ENCODE data around the gene POU3F3. TPM values are rescaled to one million over a fixed set of nuclear protein-coding genes. Genes with fewer than 3 reads are reported as not detected.

Gene POU3F3
- total RNA-seq, 1 experiment from 2014 or later = not detected

GRCh38 chr2:104865096-104865470 is 11.2 kb downstream of the POU3F3 start:
- intact Hi-C loops (cut with micrococcal nuclease) = no loop called here
- POLR2A ChIA-PET = no interaction called here

More at GRCh38 chr2:104865096-104865470, 11.2 kb downstream of the POU3F3 start:
- no peaks in the 10 kb centered on the region for H3K79me2 ChIP-seq (ENCODE audit: insufficient read depth, low read length)
- no TSS peak for BruUV-seq (replicated peaks)
- H3K9me2 ChIP-seq (ENCODE audit: insufficient read depth) = no peaks in the 10 kb centered on the region
- DNase-seq (ENCODE audit: low read depth, low spot score) = no peak
- no peak for ATAC-seq
- H3K9me3 ChIP-seq (ENCODE audit: control insufficient read depth in 1 of 2, insufficient read depth in 1 of 2, low read depth in 1 of 2, low read length in 2 of 2) = no peaks in the 10 kb centered on the region
- H3K27me3 ChIP-seq (ENCODE audit: insufficient read depth, low read length) = no peaks in the 10 kb centered on the region
- no peaks in the 10 kb centered on the region for H3K36me3 ChIP-seq (ENCODE audit: control insufficient read depth in 1 of 2, insufficient read depth in 2 of 2, low read length in 2 of 2)
- H3K4me2 ChIP-seq (ENCODE audit: low read length) = no peak overlapping the region
- no peak overlapping the region for H3K27ac ChIP-seq (ENCODE audit: low read depth, low read length)
- no peak overlapping the region for H3K9ac ChIP-seq (ENCODE audit: low read length)
- TF ChIP-seq REST (IDR thresholded peaks at IDR 0.05; ENCODE audit: low read depth) (no peak), TCF7L2 (IDR thresholded peaks at IDR 0.05; ENCODE audit: borderline replicate concordance, extremely low read depth, insufficient read depth, insufficient read length) (no peak), YY1 (IDR thresholded peaks at IDR 0.05; ENCODE audit: extremely low read depth, insufficient replicate concordance, low read depth, low read length) (no peak), CBX3 (IDR thresholded peaks at IDR 0.05; ENCODE audit: low read depth) (no peak), ATF3 (IDR thresholded peaks at IDR 0.05) (no peak), EZH2phosphoT487 (IDR thresholded peaks at IDR 0.05; ENCODE audit: borderline replicate concordance) (no peak), MAX (IDR thresholded peaks at IDR 0.05) (no peak)
- ChIA-PET RAD21 (ENCODE audit: low non-redundant PET in 1 of 2, low total read pairs in 2 of 2, uncharacterized antibody in 2 of 2, unreplicated experiment in 2 of 2) (no interaction called here), CTCF (interaction anchor here (1.1 kb wide), 1 partner anchor 15 kb away, joined by 4 read pairs; no protein-coding TSS in a partner anchor)
- no peak overlapping the region for H2AFZ ChIP-seq (ENCODE audit: low read depth, low read length, poor library complexity, severe bottlenecking)
- H3K4me3 ChIP-seq (replicated peaks in 1 of 2; ENCODE audit: low read depth in 1 of 2, low read length in 2 of 2) = no peak overlapping the region
- no peaks in the 10 kb centered on the region for H3K4me1 ChIP-seq (ENCODE audit: control insufficient read depth in 1 of 2, insufficient read depth in 2 of 2, low read length in 2 of 2)
- H4K20me1 ChIP-seq (ENCODE audit: insufficient read depth) = no peaks in the 10 kb centered on the region; the same call in 1 of the 2 replicates

All from HCT116 (cell line).